Endothelial cell of umbilical vein (primary cell): Measurements from ENCODE around the gene LRRC59. TPM values are rescaled to one million over a fixed set of nuclear protein-coding genes. Genes with fewer than 3 reads are reported as not detected.

Experiments
- BruUV-seq: library from RNA; stranded (reverse); fragments of 400-500 nt; replicated peaks from 2 replicates; lab custom pipeline; 2021; lab: Mats Ljungman, UMichigan
- CTCF ChIA-PET: fragments of 300-600, 350-600 bp; sonication (Branson Sonifier 250); formaldehyde crosslinking; loops from one replicate; lab custom pipeline; 2021; ENCODE audit warnings: antibody characterized with exemption, inconsistent platforms; lab: Charles Lee
- POLR2A ChIA-PET: fragments of 300-600, 350-600 bp; sonication (Branson Sonifier 250); formaldehyde crosslinking; loops from one replicate; lab custom pipeline; 2021; ENCODE audit warnings: antibody characterized with exemption, inconsistent platforms; lab: Charles Lee
- DNase-seq: peaks from one replicate; pipeline ENCODE4 v3.0.0-alpha.2; 2011; ENCODE audit warnings: low read depth, low spot score
- FAIRE-seq: peaks from 2 replicates; lab custom pipeline; 2011; peaks lifted over from hg19 to GRCh38; lab: Jason Lieb, UNC
- H2AFZ ChIP-seq: 2 replicates; pipeline ENCODE4 v1.6.0; 2012; ENCODE audit warnings: low read depth, low read length, control low read depth, inconsistent platforms
- H3K27ac ChIP-seq: 2 replicates; pipeline ENCODE4 v1.5.1; 2011; ENCODE audit warnings: low read depth, mild to moderate bottlenecking, control low read depth, low read length, moderate library complexity; ENCODE audit not compliant: insufficient read depth
- H3K27me3 ChIP-seq, 2 experiments: 2 replicates each; pipeline versions ENCODE4 v1.6.0 to v1.6.1; 2011; ENCODE audit warnings: low read length in 2 of 2, mixed read lengths in 1 of 2; ENCODE audit not compliant: control insufficient read depth in 2 of 2, insufficient read depth in 2 of 2
- H3K36me3 ChIP-seq, 2 experiments: 2 replicates in 1 of 2; 3 replicates in 1 of 2; pipeline ENCODE4 v1.5.1; 2011; ENCODE audit warnings: low read length in 2 of 2, mild to moderate bottlenecking in 1 of 2, moderate library complexity in 1 of 2; ENCODE audit not compliant: control insufficient read depth in 2 of 2, insufficient read depth in 2 of 2; ENCODE audit errors: extremely low read depth in 1 of 2
- H3K4me1 ChIP-seq: 3 replicates; pipeline ENCODE4 v1.5.1; 2011; ENCODE audit warnings: mild to moderate bottlenecking, low read length; ENCODE audit not compliant: control insufficient read depth, insufficient read depth; ENCODE audit errors: extremely low read depth
- H3K4me2 ChIP-seq: 2 replicates; pipeline ENCODE4 v1.6.1; 2011; ENCODE audit warnings: low read length, control low read depth, mixed read lengths; ENCODE audit not compliant: insufficient read depth
- H3K4me3 ChIP-seq, 3 experiments: fragments of 200-600 bp in 1 of 3; sonication (generic), shearing (Covaris generic) in 1 of 3; replicated peaks in 1 of 3; 2 replicates each; pipeline ENCODE4 v1.5.1; 2011 to 2016; ENCODE audit warnings: control low read depth in 3 of 3, low read length in 3 of 3, mild to moderate bottlenecking in 2 of 3, inconsistent platforms in 1 of 3, low read depth in 1 of 3, moderate library complexity in 1 of 3; ENCODE audit not compliant: insufficient read depth in 1 of 3
- H3K79me2 ChIP-seq: 2 replicates; pipeline ENCODE4 v1.6.0; 2012; ENCODE audit warnings: low read length, inconsistent platforms; ENCODE audit not compliant: control insufficient read depth, insufficient read depth
- H3K9ac ChIP-seq: replicated peaks from 2 replicates; pipeline ENCODE3; 2011; ENCODE audit warnings: low read length, control low read depth; ENCODE audit not compliant: insufficient read depth; ENCODE audit errors: extremely low read depth
- H3K9me1 ChIP-seq: replicated peaks from 3 replicates; pipeline ENCODE4 v1.6.0; 2011; ENCODE audit warnings: mild to moderate bottlenecking, low read length; ENCODE audit not compliant: control insufficient read depth, insufficient read depth; ENCODE audit errors: extremely low read depth
- H3K9me3 ChIP-seq: replicated peaks from 2 replicates; pipeline ENCODE4 v1.5.1; 2012; ENCODE audit warnings: low read length, inconsistent platforms; ENCODE audit not compliant: control insufficient read depth, insufficient read depth
- H4K20me1 ChIP-seq: replicated peaks from 2 replicates; pipeline ENCODE3; 2011; ENCODE audit warnings: mild to moderate bottlenecking, low read length; ENCODE audit not compliant: control insufficient read depth, insufficient read depth; ENCODE audit errors: extremely low read depth
- CTCF ChIP-seq, 2 donors: IDR thresholded peaks; 1 replicate in 1 of 2; 2 replicates in 1 of 2; pipeline ENCODE4 v1.5.1; 2011; ENCODE audit warnings: low read length in 2 of 2, mild to moderate bottlenecking in 2 of 2, moderate library complexity in 2 of 2, control low read depth in 1 of 2, inconsistent platforms in 1 of 2, low read depth in 1 of 2; ENCODE audit not compliant: insufficient read depth in 1 of 2; ENCODE audit errors: extremely low read depth in 1 of 2
- EZH2 ChIP-seq: IDR thresholded peaks from 2 replicates; pipeline ENCODE4 v1.6.1; 2012; ENCODE audit warnings: borderline replicate concordance, low read depth, mild to moderate bottlenecking, moderate library complexity, low read length, inconsistent platforms; ENCODE audit not compliant: severe bottlenecking
- FOS ChIP-seq: IDR thresholded peaks from 2 replicates; pipeline ENCODE4 v1.6.1; 2011; ENCODE audit warnings: mild to moderate bottlenecking, low read length, moderate library complexity, borderline replicate concordance; ENCODE audit not compliant: insufficient read depth
- GATA2 ChIP-seq: IDR thresholded peaks from 2 replicates; pipeline ENCODE4 v1.7.0; 2011; ENCODE audit warnings: low read depth, mild to moderate bottlenecking, moderate library complexity, mixed read lengths, low read length; ENCODE audit not compliant: insufficient read length, insufficient read depth
- JUN ChIP-seq: IDR thresholded peaks from 2 replicates; pipeline ENCODE4 v1.6.1; 2011; ENCODE audit warnings: borderline replicate concordance, low read depth; ENCODE audit not compliant: insufficient read length, insufficient read depth
- MYC ChIP-seq: IDR thresholded peaks from one replicate; pipeline ENCODE4 v1.6.1; 2011; ENCODE audit warnings: mild to moderate bottlenecking, low read depth, low read length
- POLR2A ChIP-seq: IDR thresholded peaks from 2 replicates; pipeline ENCODE4 v1.6.1; 2012; ENCODE audit warnings: low read depth, mild to moderate bottlenecking, control low read depth, low read length
- POLR2AphosphoS5 ChIP-seq: IDR thresholded peaks from 2 replicates; pipeline ENCODE4 v1.6.1; 2012; ENCODE audit warnings: low read depth, mild to moderate bottlenecking, control low read depth, low read length, moderate library complexity; ENCODE audit not compliant: insufficient read depth
- dilution Hi-C: fragments of 300-500 bp; cut with MboI; formaldehyde crosslinking; loops from one replicate; pipeline ENCODE4 v1.15.0; 2019; ENCODE audit warnings: low sequenced_read_pairs; ENCODE audit not compliant: extremely low pct_ligation_motif_present
- intact Hi-C: fragments of 100-400 bp; cut with micrococcal nuclease; formaldehyde crosslinking; loops from one replicate; pipeline ENCODE4 v1.10.0; 2022
- polyA plus RNA-seq, 4 experiments: library from polyadenylated mRNA; depleted of rRNA in 3 of 4; stranded (reverse) in 3 of 4; unstranded in 1 of 4; fragments of >200 nt; gene quantifications; 2 replicates each; pipeline versions ENCODE4 v1.2.1 to v1.2.3, GENCODE V29; 2011 to 2012; ENCODE audit warnings: missing spikeins in 1 of 4
- total RNA-seq: library from RNA; stranded (reverse); gene quantifications from 2 replicates; pipeline ENCODE4 v1.2.3, GENCODE V29; 2021
- TF ChIP-seq, protein P1 (sequence below): IDR thresholded peaks from 2 replicates; pipeline ENCODE4 v1.6.1; 2011; ENCODE audit not compliant: insufficient read depth, insufficient read length

The LRRC59 gene
- total and polyA plus RNA-seq, 2 donors (not counting 3 experiments of a cell fraction or from before 2014, with no cell fraction given), result 93.9 to 183 TPM

- H3K4me1 ChIP-seq, result no peaks in the 10 kb centered on the region
- no peak for FAIRE-seq
- no peaks in the 10 kb centered on the region for H3K9me3 ChIP-seq
- no peaks in the 10 kb centered on the region for H3K36me3 ChIP-seq
- POLR2A ChIA-PET, result no interaction called here
- no peaks in the 10 kb centered on the region for H3K9me1 ChIP-seq
- H3K27ac ChIP-seq, result no peak overlapping the region
- H3K4me2 ChIP-seq, result no peak overlapping the region
- no peaks in the 10 kb centered on the region for H3K27me3 ChIP-seq
- no peaks in the 10 kb centered on the region for H4K20me1 ChIP-seq
- DNase-seq, result no peak
- no TSS peak for BruUV-seq
- TF ChIP-seq POLR2AphosphoS5 (no peak), JUN (no peak), POLR2A (no peak), CTCF (IDR thresholded peaks at IDR 0.05; ENCODE audit: extremely low read depth in 1 of 2, insufficient read depth in 1 of 2, low read depth in 1 of 2, low read length in 2 of 2) (no peak), EZH2 (no peak), MYC (no peak), GATA2 (no peak), FOS (no peak)
- TF ChIP-seq, protein P1, sequence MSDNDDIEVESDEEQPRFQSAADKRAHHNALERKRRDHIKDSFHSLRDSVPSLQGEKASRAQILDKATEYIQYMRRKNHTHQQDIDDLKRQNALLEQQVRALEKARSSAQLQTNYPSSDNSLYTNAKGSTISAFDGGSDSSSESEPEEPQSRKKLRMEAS, result no peak
- no peak overlapping the region for H2AFZ ChIP-seq
- CTCF ChIA-PET, result interaction anchor here (0.7 to 2.1 kb wide), 4 partner anchors 11 to 49 kb away, joined by 3 to 7 read pairs (median 4); partner anchors contain the start of genes CHAD and LRRC59
- dilution Hi-C loops, result no loop called here
- H3K4me3 ChIP-seq, result no peak overlapping the region
- H3K79me2 ChIP-seq, result no peaks in the 10 kb centered on the region
- no peak overlapping the region for H3K9ac ChIP-seq
- intact Hi-C loops, result no loop called here
Measured at GRCh38 chr17:50444841-50445715, 47.8 kb upstream of the LRRC59 start.
